GM18498 (cell line): ENCODE data around the gene MAP3K14.
A peak's percentile ranks its signal among the peaks of the same experiment; 100 is the strongest.

Experiments
- ATAC-seq: cut with Tn5 transposase; IDR thresholded peaks from one replicate; pipeline ENCODE4 v1.9.1; 2021; ENCODE audit warnings: mild to moderate bottlenecking, moderate library complexity; ENCODE audit not compliant: unreplicated experiment

MAP3K14 gene

GRCh38 chr17:45225051-45225700 is 91.6 kb downstream of the MAP3K14 start:
- no peak for ATAC-seq

- no peak for ATAC-seq
Observed at GRCh38 chr17:45224671-45225050, 92.2 kb downstream of the MAP3K14 start.

GRCh38 chr17:45223539-45224528 is 93.0 kb downstream of the MAP3K14 start:
- no peak for ATAC-seq

- ATAC-seq = no peak
Observed at GRCh38 chr17:45222996-45223538, 93.8 kb downstream of the MAP3K14 start.

- no peak for ATAC-seq
Observed at GRCh38 chr17:45222289-45222995, 94.4 kb downstream of the MAP3K14 start.

GRCh38 chr17:45222014-45222288 is 94.9 kb downstream of the MAP3K14 start:
- no peak for ATAC-seq

- peak; percentile 31 for ATAC-seq
Observed at GRCh38 chr17:45221081-45222013, 95.5 kb downstream of the MAP3K14 start, which contains the start of gene FMNL1. Gene FMNL1 (plus strand): TSS chr17:45221885. CDS start chr17:45222125, 240 bp downstream.

GRCh38 chr17:45220079-45220478 is 96.7 kb downstream of the MAP3K14 start:
- ATAC-seq = no peak

- ATAC-seq = no peak
Observed at GRCh38 chr17:45218895-45219661, 97.7 kb downstream of the MAP3K14 start.
